ENCODE data around the gene CALY.
"Not testable (repeated sequence)": the region's sequence is repeated elsewhere in the genome, so short reads cannot be mapped to it uniquely, and the experiment has no call there.

The CALY gene

GRCh38 chr10:133327651-133328357, 8.9 kb downstream of the CALY start:
- no peak for DNase-seq

- no peak for DNase-seq
Observed at GRCh38 chr10:133326745-133327650, 9.7 kb downstream of the CALY start.

DNA sequence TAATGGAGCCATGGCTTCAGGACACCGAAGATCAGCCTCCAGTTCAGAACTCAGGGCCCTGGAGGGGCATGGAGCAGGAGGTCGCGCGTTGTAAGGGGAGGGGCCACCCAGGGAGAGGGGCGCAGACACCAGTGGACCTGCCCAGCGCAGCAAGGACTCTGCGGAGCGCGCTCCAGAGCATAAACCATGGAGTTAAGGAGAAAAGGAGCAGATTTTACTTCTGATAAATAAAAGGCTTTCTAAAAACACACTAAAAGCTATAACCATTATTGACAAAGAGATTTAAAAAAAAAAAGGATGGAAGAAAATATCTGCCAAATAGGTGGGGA, 10.5 kb downstream of the CALY start:
- no peak for DNase-seq

DNA sequence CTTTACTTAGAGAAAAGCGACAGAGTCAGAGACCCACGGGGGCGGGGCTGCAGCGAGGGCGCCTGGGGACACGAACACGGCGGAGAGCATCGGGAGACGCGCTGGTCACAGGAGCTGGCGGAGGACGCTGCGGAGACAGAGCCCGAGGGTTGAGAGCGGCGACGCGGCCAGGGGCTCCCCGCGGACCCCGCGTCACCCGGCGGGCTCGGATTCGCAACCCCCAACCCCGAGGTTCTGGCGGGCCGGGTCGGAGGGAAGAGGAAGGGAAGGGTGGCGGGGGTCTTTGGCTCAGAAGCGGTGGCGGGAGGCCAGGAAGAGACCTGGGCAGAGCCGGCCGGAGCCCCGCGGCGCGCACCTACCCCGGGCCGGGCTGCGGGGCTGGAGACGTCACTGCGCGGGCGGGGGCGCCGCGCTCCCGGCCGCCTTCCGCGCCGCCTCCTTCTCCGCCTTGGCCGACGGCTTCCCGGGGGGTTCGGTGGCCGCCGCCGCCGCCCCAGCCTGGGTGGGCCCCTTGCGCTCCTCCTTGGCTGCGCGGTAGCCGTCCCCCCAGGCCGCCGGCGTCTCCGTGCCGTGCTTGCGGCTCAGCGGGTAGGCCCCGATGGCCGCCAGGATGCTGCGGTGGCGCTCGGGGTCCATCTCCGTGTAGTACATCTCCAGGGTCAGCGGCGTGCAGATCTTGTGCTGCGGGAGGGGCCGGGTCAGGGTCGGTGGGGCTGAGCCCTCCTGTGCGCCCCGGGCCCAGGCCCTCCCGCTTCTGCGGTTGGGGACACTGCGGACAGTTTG, 11.1 kb downstream of the CALY start:
- no peak for DNase-seq

DNA sequence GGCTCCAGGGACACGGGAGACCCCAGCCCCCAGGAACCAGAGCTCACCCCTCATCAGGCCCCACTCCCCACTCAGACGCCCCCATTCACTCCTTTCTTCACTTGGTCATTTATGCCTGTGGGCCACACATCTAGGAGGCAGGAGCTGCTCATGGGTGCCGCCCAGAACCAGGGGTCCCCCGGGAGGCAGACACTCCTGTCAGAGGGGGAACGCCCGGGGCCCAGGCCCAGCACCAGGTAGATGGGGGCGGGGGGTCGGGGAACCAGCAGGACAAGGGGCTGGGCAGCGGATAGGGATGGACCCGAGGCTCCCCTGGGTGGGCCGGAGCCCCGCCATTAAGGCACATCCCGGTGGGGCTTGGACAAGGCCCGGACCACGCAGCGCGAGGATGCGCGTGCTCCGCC, 11.8 kb downstream of the CALY start:
- DNase-seq, result no peak

GRCh38 chr10:133324198-133324792, 12.4 kb downstream of the CALY start:
- no peak for DNase-seq

DNA sequence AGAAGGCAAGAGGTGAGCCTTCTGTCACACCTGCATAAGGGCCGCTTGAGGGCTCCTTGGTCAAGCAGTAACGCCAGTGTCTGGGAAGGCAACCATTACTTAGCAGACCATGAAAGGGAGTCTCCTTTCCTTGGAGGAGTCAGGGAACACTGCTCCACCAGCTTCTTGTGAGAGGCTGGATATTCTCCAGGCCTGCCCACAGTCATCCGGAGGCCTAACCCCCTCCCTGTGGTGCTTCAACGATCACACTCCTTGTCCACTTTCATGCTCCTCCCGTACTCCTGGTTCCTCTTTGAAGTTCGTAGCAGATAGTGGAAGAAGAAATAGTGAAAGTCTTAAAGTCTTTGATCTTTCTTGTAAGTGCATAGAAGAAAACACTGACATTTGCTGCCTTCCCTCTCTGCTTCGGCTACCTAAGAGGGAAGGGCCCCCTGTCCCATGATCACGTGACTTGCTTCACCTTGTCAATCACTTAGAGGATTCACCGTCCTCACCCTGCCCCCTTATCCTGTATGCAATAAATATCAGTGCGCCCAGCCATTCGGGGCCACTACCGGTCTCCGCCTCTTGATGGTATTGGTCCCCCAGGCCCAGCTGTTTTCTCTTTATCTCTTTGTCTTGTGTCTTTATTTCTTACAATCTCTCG, 14.5 kb downstream of the CALY start:
- not testable (repeated sequence) for DNase-seq

- DNase-seq, result not testable (repeated sequence)
Observed at GRCh38 chr10:133320852-133321422, 15.8 kb downstream of the CALY start.

DNA sequence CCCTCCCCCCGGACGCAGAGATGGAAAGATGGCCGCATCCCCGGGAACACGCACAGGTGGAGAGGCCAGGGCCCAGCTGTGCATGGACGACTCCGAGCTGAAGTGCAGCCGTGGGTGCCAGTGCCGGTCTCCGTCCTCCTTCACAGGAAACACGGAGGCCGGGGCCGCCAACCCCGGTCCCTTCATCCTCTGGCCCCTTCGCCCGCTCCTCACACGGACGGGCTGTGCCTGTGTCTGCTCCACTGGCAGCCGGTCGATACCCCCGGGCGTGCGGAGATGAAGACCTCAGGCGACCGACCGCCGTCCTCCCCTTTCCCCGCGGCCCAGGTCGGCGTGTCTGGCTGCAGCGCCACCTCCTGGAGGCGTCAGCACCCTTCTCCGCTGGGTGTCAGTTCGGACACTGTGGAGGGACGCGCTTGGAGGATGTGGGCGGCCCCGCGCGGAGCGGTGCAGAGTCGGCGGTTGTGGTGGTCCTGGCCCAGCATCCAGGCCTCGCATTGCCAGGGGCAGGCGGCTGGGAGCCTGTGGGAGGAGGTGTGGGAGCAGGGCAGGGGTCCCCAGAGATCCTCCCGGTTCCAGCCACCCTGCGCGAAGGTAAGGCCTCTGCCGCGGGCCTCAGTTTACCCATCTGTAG, 18.1 kb downstream of the CALY start:
- no peak for DNase-seq

DNA sequence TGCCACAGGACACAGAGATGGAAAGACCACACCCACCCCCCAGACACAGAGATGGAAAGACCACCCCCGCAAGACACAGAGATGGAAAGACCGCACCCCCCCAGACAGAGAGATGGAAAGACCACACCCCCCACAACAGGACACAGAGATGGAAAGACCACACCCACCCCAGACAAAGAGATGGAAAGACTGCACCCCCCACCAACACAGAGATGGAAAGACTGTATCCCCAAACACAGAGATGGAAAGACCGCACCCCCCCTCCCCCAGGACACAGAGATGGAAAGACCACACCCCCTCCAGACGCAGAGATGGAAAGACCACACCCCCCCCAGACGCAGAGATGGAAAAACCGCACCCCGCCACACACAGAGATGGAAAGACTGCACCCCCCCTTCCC, 20.0 kb downstream of the CALY start:
- no peak for DNase-seq

- no peak for DNase-seq
Observed at GRCh38 chr10:133316266-133316665, 20.4 kb downstream of the CALY start.

GRCh38 chr10:133315847-133316246, 20.8 kb downstream of the CALY start:
- no peak for DNase-seq

DNA sequence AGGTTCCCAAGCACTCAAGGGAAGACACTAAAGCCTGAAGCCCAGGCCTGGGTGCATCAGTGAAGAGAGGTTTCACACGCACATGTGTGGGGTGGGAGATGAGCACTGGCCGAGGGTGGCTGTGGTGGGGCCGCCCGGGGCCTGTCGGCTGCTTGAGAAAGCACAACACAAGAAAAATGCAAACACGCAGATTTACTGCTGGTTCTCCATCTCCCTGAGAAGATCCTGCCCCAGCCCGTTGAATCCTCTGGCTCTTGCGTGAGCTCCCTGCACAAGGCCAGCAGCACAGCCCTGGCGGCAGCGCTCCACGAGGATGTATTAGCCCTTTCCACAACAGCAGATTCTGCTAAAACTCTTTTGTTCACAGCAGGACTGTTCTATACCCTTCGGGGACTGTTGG, 21.8 kb downstream of the CALY start:
- no peak for DNase-seq

DNA sequence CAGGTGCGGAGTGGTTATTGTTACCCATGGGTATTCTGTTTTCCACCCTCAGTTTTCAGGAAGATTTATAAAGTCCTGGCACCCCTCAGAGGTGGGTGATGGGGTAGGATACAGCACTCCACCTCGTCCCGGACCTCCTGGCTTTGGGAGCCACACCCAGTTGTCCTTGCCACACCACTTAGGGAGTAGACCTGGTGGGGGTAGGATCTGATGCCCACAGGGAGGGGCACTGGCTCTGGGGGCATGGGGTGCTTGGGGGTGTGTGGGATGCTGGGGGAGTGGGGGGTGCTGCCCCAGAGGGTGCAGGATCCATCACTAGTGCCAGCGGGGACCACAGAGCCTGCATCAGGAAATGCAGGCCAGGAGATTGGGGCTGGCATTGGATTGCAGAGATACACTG, 23.5 kb downstream of the CALY start:
- DNase-seq, result no peak

- DNase-seq, result no peak
Observed at GRCh38 chr10:133312769-133313145, 23.9 kb downstream of the CALY start.

DNA sequence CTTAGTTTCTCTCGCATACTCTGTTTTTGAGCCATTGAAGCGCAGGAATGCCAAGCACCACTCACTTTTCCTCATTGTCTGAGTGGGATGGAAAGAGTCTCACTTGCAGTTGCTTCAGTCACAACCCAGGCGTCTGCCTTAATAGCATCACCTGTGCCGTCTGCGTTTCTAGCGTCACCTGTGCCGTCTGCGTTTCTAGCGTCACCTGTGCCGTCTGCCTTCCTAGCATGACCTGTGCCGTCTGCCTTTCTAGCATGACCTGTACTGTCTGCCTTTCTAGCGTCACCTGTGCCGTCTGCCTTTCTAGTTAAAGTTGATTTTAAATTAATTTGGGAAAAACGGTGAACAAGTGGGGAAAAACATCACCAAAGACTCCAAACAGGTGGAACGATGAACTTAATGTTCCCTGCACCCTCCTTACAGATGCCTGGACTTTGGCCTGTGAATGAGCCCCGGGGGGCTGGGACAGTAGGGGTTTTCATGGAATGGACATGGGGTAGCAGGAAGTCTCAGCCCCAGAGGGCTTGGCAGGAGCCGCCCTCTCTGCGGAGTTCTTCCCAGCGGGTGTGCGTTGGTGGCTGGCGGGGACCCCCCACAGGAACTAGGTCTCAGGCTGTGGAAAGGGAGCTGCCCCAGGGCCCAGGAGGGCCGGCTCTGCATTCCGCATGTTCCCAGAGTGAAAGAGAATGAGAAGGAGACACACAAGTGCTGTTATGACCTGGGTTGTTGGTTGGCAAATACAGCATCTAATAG, 24.5 kb downstream of the CALY start:
- DNase-seq, result no peak

DNA sequence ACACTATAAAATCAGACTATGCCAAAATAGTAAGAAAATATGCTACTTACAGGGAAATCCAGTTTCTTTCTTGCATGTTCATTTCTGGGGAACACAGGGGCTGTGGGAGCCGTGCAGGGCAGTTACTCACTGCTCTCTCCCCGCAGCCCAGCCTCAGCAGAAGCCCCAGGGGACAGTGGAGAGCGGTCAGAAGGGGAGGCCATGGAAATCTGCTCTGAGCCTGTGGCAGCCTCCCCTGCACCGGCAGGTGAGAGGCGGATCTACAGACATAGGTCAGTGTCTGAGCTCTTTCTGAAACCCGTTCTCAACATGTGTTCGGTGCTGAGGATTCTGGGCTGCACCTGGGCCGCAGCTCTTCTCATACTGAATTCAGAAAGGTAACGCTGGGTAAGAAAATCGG, 25.1 kb downstream of the CALY start:
- DNase-seq, result no peak

DNA sequence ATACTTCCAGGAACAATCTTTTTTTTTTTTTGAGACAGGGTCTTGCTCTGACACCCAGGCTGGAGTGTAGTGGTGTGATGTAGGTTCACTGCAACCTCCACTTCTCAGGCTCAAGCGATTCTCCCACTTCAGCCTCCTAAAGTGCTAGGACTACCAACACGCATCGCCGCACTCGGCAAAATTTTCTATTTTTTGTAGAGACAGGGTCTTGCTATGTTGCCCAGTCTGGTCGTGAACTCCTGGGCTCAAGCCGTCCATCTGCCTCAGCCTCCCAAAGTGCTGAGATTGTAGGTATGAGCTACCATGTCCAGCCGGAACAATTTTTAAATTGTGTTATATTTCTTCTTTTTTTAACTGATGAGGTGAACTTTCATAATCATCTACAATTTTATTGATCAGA, 25.9 kb downstream of the CALY start:
- no peak for DNase-seq

GRCh38 chr10:133310399-133310755, 26.3 kb downstream of the CALY start:
- DNase-seq, result no peak

DNA sequence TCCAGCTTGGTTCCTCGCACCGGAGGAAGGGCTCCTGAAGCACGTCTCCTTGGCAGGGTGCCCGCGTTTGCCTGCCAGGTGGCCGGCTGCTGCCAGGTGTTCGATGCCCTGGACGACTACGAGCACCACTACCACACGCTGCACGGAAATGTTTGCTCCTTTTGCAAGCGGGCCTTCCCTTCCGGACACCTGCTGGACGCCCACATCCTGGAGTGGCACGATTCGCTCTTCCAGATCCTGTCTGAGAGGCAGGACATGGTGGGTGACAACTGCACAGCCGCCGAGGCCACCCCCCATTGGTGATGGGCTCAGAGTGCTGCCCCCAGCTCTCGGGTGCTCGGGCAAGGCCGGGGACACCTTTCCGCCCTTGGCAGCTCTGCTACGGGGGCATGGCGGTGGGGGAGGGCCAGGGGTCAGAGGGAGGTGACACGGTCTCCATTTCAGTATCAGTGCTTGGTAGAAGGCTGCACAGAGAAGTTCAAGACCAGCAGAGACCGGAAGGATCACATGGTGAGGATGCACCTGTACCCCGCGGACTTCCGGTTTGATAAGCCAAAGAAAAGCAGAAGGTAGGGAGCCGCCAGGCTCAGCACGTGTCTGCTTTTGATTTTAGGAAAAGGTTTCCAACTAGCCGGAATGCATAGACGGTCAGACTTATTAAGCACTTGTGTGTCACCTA, 26.8 kb downstream of the CALY start:
- DNase-seq, result no peak

Data from NCI-H1417 treated with DMSO at 0.1 percent for 48 hours (cell line).